Lung (tissue), 12 donors: ENCODE measurements around the gene ZBTB42. TPM values are rescaled to one million over a fixed set of nuclear protein-coding genes. Genes with fewer than 3 reads are reported as not detected.

Experiments
- ATAC-seq: fragments of 200-7000 bp; cut with Tn5 transposase; one replicate; pipeline ENCODE4 v1.9.1; 2020; ENCODE audit warnings: moderate number of reproducible peaks; ENCODE audit not compliant: insufficient read depth, low FRiP score
- DNase-seq, 3 donors: peaks; one replicate each; pipeline ENCODE4 v3.0.0-alpha.2; 2013 to 2017
- H3K27ac ChIP-seq, 2 donors: one replicate each; pipeline ENCODE4 v1.5.1; 2013; ENCODE audit warnings: mild to moderate bottlenecking in 2 of 2, moderate library complexity in 2 of 2, control low read depth in 1 of 2, inconsistent platforms in 1 of 2, low read depth in 1 of 2, low read length in 1 of 2
- H3K27me3 ChIP-seq, 3 donors: one replicate each; pipeline ENCODE4 v1.5.1; 2013; ENCODE audit warnings: low read length in 2 of 3; ENCODE audit not compliant: control insufficient read depth in 3 of 3, insufficient read depth in 3 of 3
- H3K36me3 ChIP-seq, 4 donors: one replicate each; pipeline ENCODE4 v1.5.1; 2013; ENCODE audit warnings: low read length in 4 of 4, mild to moderate bottlenecking in 1 of 4, moderate library complexity in 1 of 4; ENCODE audit not compliant: control insufficient read depth in 4 of 4, insufficient read depth in 4 of 4
- H3K4me1 ChIP-seq, 5 donors: one replicate each; pipeline ENCODE4 v1.5.1; 2013; ENCODE audit warnings: low read length in 5 of 5, mild to moderate bottlenecking in 2 of 5, moderate library complexity in 1 of 5; ENCODE audit not compliant: control insufficient read depth in 5 of 5, insufficient read depth in 5 of 5
- H3K4me3 ChIP-seq: one replicate; pipeline ENCODE4 v1.5.1; 2013; ENCODE audit warnings: mild to moderate bottlenecking, control low read depth, moderate library complexity
- H3K9ac ChIP-seq, 2 donors: one replicate each; pipeline ENCODE4 v1.5.1; 2013; ENCODE audit warnings: low read length in 2 of 2, control low read depth in 1 of 2; ENCODE audit not compliant: insufficient read depth in 1 of 2
- H3K9me3 ChIP-seq, 4 donors: one replicate each; pipeline ENCODE4 v1.5.1; 2013; ENCODE audit warnings: low read length in 3 of 4, mild to moderate bottlenecking in 1 of 4, moderate library complexity in 1 of 4; ENCODE audit not compliant: control insufficient read depth in 4 of 4, insufficient read depth in 3 of 4
- WGBS, 2 donors: extraction: QIAGEN DNeasy Blood & Tissue Kit; methylation state at CpG; one replicate each; pipeline ENCODE4 v1.1.7; 2013; 5-methylcytosine and 5-hydroxymethylcytosine counted together
- polyA plus RNA-seq, 2 donors: library from polyadenylated mRNA; stranded (reverse); fragments of 200-250 nt; gene quantifications; one replicate each; pipeline ENCODE4 v1.2.1, GENCODE V29; 2013
- total RNA-seq, 2 donors: library from RNA; depleted of rRNA in 1 of 2; stranded (reverse); fragments of >200 nt in 1 of 2; gene quantifications; one replicate each; pipeline ENCODE4 v1.2.1, GENCODE V29; 2014 to 2021
- TF ChIP-seq, protein P1 (sequence below): IDR thresholded peaks from 2 replicates; pipeline ENCODE4 v1.5.1; 2012; ENCODE audit warnings: mild to moderate bottlenecking; ENCODE audit errors: control extremely low read depth, extremely low read depth
- donor health status: control.
- donor health status: control.
- donor health status: Bipolar disorder and iron deficiency.
- donor health status: healthy.
- donor health status: DM: yes; HTN: yes; CAD: no.

The ZBTB42 gene
- total and polyA plus RNA-seq, 4 donors: 10.2 to 18.6 (median 11.7) TPM

DNA sequence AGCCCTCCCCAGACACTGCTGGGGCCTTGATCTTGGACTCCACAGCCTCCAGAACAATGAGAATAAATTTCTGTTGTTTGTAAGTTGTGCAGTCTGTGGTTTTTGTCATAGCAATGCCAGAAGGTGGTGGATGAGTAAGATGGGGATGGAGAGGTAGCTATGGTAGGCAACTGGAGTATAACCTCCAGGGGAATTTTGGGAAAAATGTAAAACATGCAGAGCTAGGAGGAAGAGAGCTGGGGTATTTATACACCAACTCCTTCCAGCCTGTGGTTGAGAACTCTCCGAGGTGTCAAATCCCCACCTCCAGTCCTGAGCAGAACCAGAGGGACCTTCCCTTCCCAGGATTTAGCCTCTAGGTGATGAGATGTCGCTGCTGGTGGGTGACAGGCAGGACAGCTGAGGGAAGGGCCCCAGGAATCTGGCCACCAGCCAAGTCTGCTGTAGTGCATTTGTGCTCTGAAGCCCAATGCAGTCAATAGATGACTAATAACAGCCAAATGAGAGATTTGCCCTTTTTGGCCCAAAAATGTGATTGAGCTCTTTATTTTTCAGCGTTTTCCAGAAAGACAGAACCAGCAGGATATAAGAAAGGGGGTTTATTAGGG, 45.0 kb downstream of the ZBTB42 start:
- Histone ChIP-seq H3K27ac (no peak overlapping the region), H3K4me1 (peaks cover 0 to 9% (median 0%) of the 10 kb centered on the region in 5 donors), H3K27me3 (peaks cover 0 to 53% (median 41%) of the 10 kb centered on the region in 3 donors), H3K9me3 (no peaks in the 10 kb centered on the region), H3K9ac (no peak overlapping the region), H3K36me3 (no peaks in the 10 kb centered on the region), H3K4me3 (no peak overlapping the region)
- DNase-seq (no peak), ATAC-seq (no peak)
- 84 to 86% methylated on average over 3 of the region's 3 CpGs for WGBS, 2 donors
- TF ChIP-seq, protein P1, sequence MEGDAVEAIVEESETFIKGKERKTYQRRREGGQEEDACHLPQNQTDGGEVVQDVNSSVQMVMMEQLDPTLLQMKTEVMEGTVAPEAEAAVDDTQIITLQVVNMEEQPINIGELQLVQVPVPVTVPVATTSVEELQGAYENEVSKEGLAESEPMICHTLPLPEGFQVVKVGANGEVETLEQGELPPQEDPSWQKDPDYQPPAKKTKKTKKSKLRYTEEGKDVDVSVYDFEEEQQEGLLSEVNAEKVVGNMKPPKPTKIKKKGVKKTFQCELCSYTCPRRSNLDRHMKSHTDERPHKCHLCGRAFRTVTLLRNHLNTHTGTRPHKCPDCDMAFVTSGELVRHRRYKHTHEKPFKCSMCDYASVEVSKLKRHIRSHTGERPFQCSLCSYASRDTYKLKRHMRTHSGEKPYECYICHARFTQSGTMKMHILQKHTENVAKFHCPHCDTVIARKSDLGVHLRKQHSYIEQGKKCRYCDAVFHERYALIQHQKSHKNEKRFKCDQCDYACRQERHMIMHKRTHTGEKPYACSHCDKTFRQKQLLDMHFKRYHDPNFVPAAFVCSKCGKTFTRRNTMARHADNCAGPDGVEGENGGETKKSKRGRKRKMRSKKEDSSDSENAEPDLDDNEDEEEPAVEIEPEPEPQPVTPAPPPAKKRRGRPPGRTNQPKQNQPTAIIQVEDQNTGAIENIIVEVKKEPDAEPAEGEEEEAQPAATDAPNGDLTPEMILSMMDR: no peak

DNA sequence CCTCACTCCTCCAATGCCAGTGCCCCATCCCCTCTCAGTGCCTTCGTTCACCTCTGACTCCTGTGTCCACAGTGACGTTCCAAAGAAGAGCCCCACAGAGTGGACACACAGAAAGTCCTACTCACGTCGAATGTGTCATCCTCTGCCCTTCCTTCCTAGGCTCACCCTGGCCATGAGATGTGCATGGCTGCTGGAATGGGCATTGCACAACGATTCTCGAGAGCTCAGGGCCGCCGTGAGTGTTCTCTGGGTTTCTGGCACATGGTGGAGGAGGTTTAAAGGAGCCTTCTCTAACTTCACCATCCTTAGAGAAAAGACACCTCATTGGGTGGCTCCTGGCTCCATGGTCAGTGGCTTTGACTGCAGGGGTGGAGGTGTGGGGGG, 51.4 kb downstream of the ZBTB42 start:
- ATAC-seq: no peak

More for the DNA sequence above, 51.4 kb downstream of the ZBTB42 start:
- Histone ChIP-seq H3K27me3 (peaks cover 0 to 9% (median 9%) of the 10 kb centered on the region in 3 donors), H3K27ac (no peak overlapping the region), H3K9me3 (no peaks in the 10 kb centered on the region), H3K9ac (no peak overlapping the region), H3K36me3 (no peaks in the 10 kb centered on the region), H3K4me3 (no peak overlapping the region), H3K4me1 (no peaks in the 10 kb centered on the region)
- 51 to 57% methylated on average over 8 of the region's 8 CpGs for WGBS, 2 donors
- no peak for DNase-seq
- TF ChIP-seq, protein P1: no peak

Other genes with a start within 250 kb of the ZBTB42 start
- gene C14orf180, start 221.3 kb upstream of the ZBTB42 start, total RNA-seq: under 1 TPM; 0.12 to 0.48 TPM
- gene C14orf180, start 221.3 kb upstream of the ZBTB42 start, polyA plus RNA-seq: under 1 TPM; 0.30 TPM
- under 1 TPM in 1 of 2 donors, not detected in 1; 0.12 TPM for gene TMEM179, start 196.3 kb upstream of the ZBTB42 start, total RNA-seq
- gene TMEM179, start 196.3 kb upstream of the ZBTB42 start, polyA plus RNA-seq: under 1 TPM; 0.08 to 0.10 TPM
- 100 to 1,000 TPM in 1 of 2 donors, 10 to 100 TPM in 1; 46.1 to 119 TPM for gene INF2, start 111.5 kb upstream of the ZBTB42 start, total RNA-seq
- 100 to 1,000 TPM in 1 of 2 donors, 10 to 100 TPM in 1; 49.4 to 107 TPM for gene INF2, start 111.5 kb upstream of the ZBTB42 start, polyA plus RNA-seq
- 1 to 10 TPM; 8.0 to 9.3 TPM for gene ADSS1, start 76.9 kb upstream of the ZBTB42 start, total RNA-seq
- gene ADSS1, start 76.9 kb upstream of the ZBTB42 start, polyA plus RNA-seq: 1 to 10 TPM; 5.3 to 6.1 TPM
- 10 to 100 TPM; 67.5 to 91.8 TPM for gene SIVA1, start 48.0 kb upstream of the ZBTB42 start, total RNA-seq
- 100 to 1,000 TPM; 164 to 212 TPM for gene SIVA1, start 48.0 kb upstream of the ZBTB42 start, polyA plus RNA-seq
- gene AKT1, start 5.4 kb upstream of the ZBTB42 start, total RNA-seq: 100 to 1,000 TPM; 161 to 224 TPM
- gene AKT1, start 5.4 kb upstream of the ZBTB42 start, polyA plus RNA-seq: 100 to 1,000 TPM; 142 to 159 TPM
- gene CEP170B, start 64.2 kb downstream of the ZBTB42 start, total RNA-seq: 10 to 100 TPM; 12.1 to 50.3 TPM
- 10 to 100 TPM; 12.7 to 17.6 TPM for gene CEP170B, start 64.2 kb downstream of the ZBTB42 start, polyA plus RNA-seq
- 1 to 10 TPM in 1 of 2 donors, under 1 TPM in 1; 0.92 to 6.3 TPM for gene PLD4, start 123.8 kb downstream of the ZBTB42 start, total RNA-seq
- gene PLD4, start 123.8 kb downstream of the ZBTB42 start, polyA plus RNA-seq: under 1 TPM; 0.71 to 0.84 TPM
- gene AHNAK2, start 177.3 kb downstream of the ZBTB42 start, total RNA-seq: 10 to 100 TPM in 1 of 2 donors, 1 to 10 TPM in 1; 8.1 to 26.6 TPM
- gene AHNAK2, start 177.3 kb downstream of the ZBTB42 start, polyA plus RNA-seq: 1 to 10 TPM; 3.5 to 8.1 TPM
- 10 to 100 TPM; 15.0 to 22.3 TPM for gene CLBA1, start 184.7 kb downstream of the ZBTB42 start, total RNA-seq
- 10 to 100 TPM; 12.3 to 12.5 TPM for gene CLBA1, start 184.7 kb downstream of the ZBTB42 start, polyA plus RNA-seq
- gene CDCA4, start 220.0 kb downstream of the ZBTB42 start, total RNA-seq: 1 to 10 TPM; 7.5 to 8.4 TPM
- gene CDCA4, start 220.0 kb downstream of the ZBTB42 start, polyA plus RNA-seq: 1 to 10 TPM; 8.0 to 9.8 TPM